Mononuclear cell (primary cell): ENCODE measurements around the gene DEPDC7. TPM values are rescaled to one million over a fixed set of nuclear protein-coding genes. Genes with fewer than 3 reads are reported as not detected.
"Not testable (repeated sequence)": the region's sequence is repeated elsewhere in the genome, so short reads cannot be mapped to it uniquely, and the experiment has no call there.

Source experiments
- H3K27me3 ChIP-seq: 2 replicates; pipeline ENCODE4 v1.6.0; 2011; ENCODE audit warnings: low read length, control low read depth; ENCODE audit not compliant: insufficient read depth
- H3K4me1 ChIP-seq: 2 replicates; pipeline ENCODE4 v1.5.1; 2011; ENCODE audit warnings: mild to moderate bottlenecking, low read length, control low read depth; ENCODE audit not compliant: insufficient read depth
- H3K4me3 ChIP-seq: 2 replicates; pipeline ENCODE4 v1.5.1; 2011; ENCODE audit warnings: mild to moderate bottlenecking, low read length, moderate library complexity
- H3K9me3 ChIP-seq: 2 replicates; pipeline ENCODE4 v1.5.1; 2011; ENCODE audit warnings: low read depth, mild to moderate bottlenecking, control low read depth, low read length
- total RNA-seq: library from RNA; depleted of rRNA; stranded (reverse); fragments of >200 nt; gene quantifications from one replicate; pipeline ENCODE4 v1.2.3, GENCODE V29; 2012

Gene DEPDC7
- total RNA-seq, 1 donor, result 1.6 TPM

GRCh38 chr11:33006010-33006409, 9.7 kb upstream of the DEPDC7 start:
- H3K9me3 ChIP-seq, result no peaks in the 10 kb centered on the region
- peaks cover 7% of the 10 kb centered on the region for H3K4me1 ChIP-seq
- H3K27me3 ChIP-seq, result no peaks in the 10 kb centered on the region
- H3K4me3 ChIP-seq, result no peak overlapping the region

DNA sequence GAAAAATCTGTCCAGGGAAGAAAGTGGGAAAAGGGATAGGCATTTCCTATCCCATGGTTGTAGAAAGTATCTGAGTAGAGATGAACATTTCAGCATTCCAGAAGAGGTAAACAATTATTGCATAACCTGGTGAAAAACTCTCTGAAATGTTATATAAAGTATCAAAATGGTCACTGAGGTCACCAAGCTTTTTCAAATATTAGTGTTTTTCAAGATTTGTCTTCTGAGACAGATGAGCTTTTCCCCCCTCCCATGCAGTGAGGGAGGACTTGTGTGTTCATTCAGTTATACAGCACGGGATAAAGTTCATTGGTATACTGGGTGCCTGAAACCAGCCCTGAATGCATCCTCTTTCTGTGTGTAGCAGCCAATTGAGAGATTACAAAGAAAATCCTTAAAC, 1.9 kb upstream of the DEPDC7 start:
- H3K4me3 ChIP-seq, result no peak overlapping the region
- no peaks in the 10 kb centered on the region for H3K9me3 ChIP-seq
- peaks cover 33% of the 10 kb centered on the region for H3K4me1 ChIP-seq
- peaks cover under 1% of the 10 kb centered on the region for H3K27me3 ChIP-seq

DNA sequence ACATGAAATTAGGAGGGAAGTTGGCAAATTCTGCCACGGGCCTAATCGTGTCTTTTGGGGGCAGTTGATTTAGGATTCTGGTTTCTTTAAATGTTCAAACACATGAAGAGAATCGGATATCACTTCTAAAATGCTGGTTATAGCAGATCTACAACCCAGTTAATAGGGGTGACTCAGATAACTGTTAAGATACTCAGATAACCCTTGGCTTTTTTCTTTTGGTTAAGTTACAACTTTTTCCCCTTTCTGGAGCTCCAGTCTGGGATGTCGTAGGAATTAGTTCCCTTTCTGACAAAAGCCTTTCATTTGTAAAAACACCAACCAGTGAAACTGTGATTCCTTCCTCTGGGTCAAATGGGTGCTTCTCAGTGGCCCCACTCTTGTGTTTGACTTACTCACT, 976 bp downstream of the DEPDC7 start:
- H3K4me1 ChIP-seq, result peaks cover 24% of the 10 kb centered on the region
- H3K27me3 ChIP-seq, result peaks cover 7% of the 10 kb centered on the region
- no peak overlapping the region for H3K4me3 ChIP-seq
- H3K9me3 ChIP-seq, result no peaks in the 10 kb centered on the region

DNA sequence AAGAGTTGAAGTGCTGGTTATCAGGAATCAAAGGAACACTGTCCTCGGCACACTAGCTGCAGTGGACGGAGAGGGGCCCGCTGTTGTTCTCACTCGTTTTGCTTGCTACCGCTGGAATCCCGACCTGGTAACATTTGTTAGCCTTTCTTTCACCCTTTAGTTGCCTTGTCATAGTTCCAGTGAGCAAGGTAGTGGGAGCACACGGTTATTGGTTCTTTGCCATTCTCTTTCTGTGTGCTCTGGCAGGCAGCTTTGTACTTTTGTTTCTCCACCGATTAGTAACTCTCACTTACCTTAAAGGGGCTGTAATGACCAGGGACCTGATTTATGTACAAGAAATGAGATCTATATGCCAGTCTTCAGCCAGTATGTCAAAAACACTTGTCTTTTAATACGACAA, 1.8 kb downstream of the DEPDC7 start:
- Histone ChIP-seq H3K9me3 (no peaks in the 10 kb centered on the region), H3K27me3 (peaks cover 7% of the 10 kb centered on the region), H3K4me3 (no peak overlapping the region), H3K4me1 (peaks cover 16% of the 10 kb centered on the region)

GRCh38 chr11:33017965-33018364, 2.3 kb downstream of the DEPDC7 start:
- no peaks in the 10 kb centered on the region for H3K9me3 ChIP-seq

GRCh38 chr11:33018840-33019239, 3.2 kb downstream of the DEPDC7 start:
- H3K4me3 ChIP-seq, result no peak overlapping the region
- peaks cover 7% of the 10 kb centered on the region for H3K27me3 ChIP-seq

More at GRCh38 chr11:33017965-33018364, 2.3 kb downstream of the DEPDC7 start:
- Histone ChIP-seq H3K27me3 (peaks cover 7% of the 10 kb centered on the region), H3K4me1 (peaks cover 14% of the 10 kb centered on the region), H3K4me3 (no peak overlapping the region)

DNA sequence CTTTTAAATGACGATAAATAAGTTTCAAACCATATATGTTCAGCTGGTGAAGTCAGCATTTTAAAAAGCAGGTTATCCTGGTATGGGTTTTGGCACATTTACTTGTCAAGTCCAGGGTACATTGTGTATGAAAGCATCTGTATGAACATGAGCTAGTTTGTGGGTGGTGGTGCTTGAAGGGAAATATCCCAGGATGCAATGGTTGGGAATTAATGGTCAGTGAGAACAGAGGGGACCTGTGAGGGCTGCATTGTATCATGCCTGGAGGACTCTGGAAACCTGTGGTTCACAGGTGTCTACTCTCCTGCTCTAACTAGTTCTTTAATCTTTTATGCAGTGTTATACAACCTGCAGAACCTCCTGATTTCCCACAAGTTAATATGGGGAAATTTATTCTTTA, 5.8 kb downstream of the DEPDC7 start:
- Histone ChIP-seq H3K9me3 (no peaks in the 10 kb centered on the region), H3K4me3 (no peak overlapping the region), H3K4me1 (peaks cover 3% of the 10 kb centered on the region), H3K27me3 (peaks cover 7% of the 10 kb centered on the region)

More at GRCh38 chr11:33018840-33019239, 3.2 kb downstream of the DEPDC7 start:
- Histone ChIP-seq H3K9me3 (no peaks in the 10 kb centered on the region), H3K4me1 (peaks cover 14% of the 10 kb centered on the region)

DNA sequence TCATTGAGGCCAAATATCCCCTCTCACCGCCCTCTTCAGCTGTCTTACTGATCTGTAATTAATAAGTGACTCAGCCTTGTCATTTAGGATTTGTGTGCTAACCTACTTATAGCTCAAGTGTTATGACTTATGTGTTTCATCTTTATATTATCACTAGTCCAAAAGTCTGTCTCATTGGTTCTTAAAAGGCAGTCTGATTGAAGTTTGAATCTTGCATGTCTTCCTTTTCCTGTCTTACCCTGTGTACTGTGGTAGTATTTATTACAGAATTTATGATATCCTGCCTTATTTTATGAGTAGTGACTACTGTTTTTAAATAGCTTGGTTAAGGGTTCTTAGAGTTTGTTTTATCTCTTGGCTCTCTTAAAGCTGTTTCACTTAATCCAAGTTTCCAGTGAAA, 6.3 kb downstream of the DEPDC7 start:
- Histone ChIP-seq H3K27me3 (peaks cover 7% of the 10 kb centered on the region), H3K9me3 (no peaks in the 10 kb centered on the region), H3K4me3 (no peak overlapping the region), H3K4me1 (no peaks in the 10 kb centered on the region)

DNA sequence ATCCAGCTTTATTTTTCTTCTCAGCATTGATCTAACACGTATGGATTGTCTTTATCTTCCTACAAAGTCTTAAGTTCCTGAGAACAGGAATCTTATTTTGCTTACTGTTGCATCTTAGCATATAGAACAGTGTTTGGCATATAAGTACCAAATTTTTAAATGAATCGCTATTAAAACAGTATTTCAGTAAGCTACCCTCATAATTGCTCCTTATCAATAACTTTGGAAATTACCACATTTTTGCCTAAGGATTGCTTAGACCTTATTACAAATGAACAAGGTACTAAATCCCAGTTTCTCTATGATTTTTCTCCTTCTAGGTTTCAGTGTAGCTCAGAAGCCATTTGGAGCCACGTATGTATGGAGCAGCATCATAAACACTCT, 9.7 kb downstream of the DEPDC7 start:
- no peaks in the 10 kb centered on the region for H3K27me3 ChIP-seq
- no peaks in the 10 kb centered on the region for H3K9me3 ChIP-seq
- H3K4me1 ChIP-seq, result no peaks in the 10 kb centered on the region
- H3K4me3 ChIP-seq, result no peak overlapping the region

- Histone ChIP-seq H3K9me3 (no peaks in the 10 kb centered on the region), H3K27me3 (no peaks in the 10 kb centered on the region), H3K4me1 (no peaks in the 10 kb centered on the region), H3K4me3 (no peak overlapping the region)
Measured at GRCh38 chr11:33027233-33027632, 11.6 kb downstream of the DEPDC7 start.

DNA sequence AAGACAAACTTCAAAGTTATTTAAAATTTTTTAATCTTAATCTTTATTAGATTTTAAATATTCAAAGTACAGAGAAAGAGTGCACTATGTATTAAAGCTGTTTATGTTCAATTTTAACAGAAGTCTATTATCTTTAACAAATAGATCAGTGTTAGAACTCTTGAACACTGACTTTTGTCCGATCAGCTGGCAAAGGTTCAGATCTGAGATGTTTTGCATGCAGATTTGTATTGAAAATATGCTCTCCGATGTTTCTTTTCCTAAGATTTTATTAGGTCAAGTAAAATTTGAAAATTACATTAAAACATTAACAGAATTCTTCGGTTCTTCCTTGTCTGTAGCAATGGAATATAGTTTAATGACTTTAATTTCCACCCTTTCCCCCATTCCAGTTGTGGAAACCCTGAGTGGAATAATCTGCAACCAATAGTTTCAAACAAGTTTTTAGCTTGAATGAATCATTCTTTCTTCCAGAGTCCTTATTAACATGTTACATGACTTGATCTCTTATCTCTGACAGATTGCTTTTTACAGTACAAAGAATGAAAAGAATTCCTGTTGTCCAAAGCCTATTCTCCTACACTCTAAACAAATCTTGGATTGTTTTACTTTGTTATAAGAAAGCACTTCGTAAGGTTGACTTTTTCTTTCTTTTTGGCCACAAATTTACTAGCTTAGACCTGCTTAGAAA, 12.3 kb downstream of the DEPDC7 start:
- no peak overlapping the region for H3K4me3 ChIP-seq
- no peaks in the 10 kb centered on the region for H3K9me3 ChIP-seq
- H3K27me3 ChIP-seq, result no peaks in the 10 kb centered on the region
- no peaks in the 10 kb centered on the region for H3K4me1 ChIP-seq

DNA sequence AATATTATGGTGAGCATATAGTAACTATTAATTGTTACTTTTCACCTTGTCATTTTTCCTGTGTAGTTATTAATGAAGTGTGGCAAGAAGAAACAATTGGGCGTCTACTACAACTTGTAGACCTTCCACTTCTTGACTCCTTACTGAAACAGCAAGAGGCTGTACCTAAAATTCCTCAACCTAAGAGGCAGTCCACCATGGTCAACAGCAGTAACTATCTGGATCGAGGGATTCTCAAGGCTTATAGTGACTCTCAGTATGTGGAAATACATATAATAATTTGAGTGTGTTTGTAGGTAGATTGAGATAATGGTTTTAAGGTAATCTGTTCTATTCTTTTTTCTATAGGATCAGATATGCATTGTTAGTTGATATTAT, 12.8 kb downstream of the DEPDC7 start:
- Histone ChIP-seq H3K4me3 (no peak overlapping the region), H3K4me1 (no peaks in the 10 kb centered on the region), H3K27me3 (no peaks in the 10 kb centered on the region), H3K9me3 (no peaks in the 10 kb centered on the region)

- not testable (repeated sequence) for H3K27me3 ChIP-seq, H3K4me1 ChIP-seq, H3K4me3 ChIP-seq, H3K9me3 ChIP-seq
Measured at GRCh38 chr11:33029218-33029617, 13.5 kb downstream of the DEPDC7 start.

GRCh38 chr11:33033493-33033892, 17.8 kb downstream of the DEPDC7 start:
- Histone ChIP-seq H3K4me1 (no peaks in the 10 kb centered on the region), H3K9me3 (no peaks in the 10 kb centered on the region), H3K4me3 (no peak overlapping the region), H3K27me3 (no peaks in the 10 kb centered on the region)

DNA sequence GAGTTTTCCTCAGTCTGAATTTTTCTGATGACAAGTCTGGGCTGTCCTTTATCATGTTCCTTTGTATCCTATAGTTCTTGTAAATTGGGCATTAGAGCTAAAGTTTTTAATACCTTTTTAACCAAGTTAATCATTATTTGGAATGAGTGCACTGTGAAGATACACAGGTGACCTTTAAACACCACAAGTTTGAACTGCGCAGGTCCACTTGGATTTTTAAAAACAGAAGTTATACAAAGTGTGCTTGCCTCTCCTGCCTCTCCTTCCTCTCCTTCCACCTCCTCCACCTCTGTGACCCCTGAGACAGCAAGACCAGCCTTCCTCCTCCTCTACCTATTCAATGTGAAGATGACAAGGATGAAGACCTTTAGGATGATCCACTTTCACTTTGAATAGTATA, 19.3 kb downstream of the DEPDC7 start:
- Histone ChIP-seq H3K4me1 (peaks cover 1% of the 10 kb centered on the region), H3K27me3 (no peaks in the 10 kb centered on the region), H3K9me3 (no peaks in the 10 kb centered on the region), H3K4me3 (no peak overlapping the region)

- Histone ChIP-seq H3K27me3 (no peaks in the 10 kb centered on the region), H3K4me1 (peaks cover 14% of the 10 kb centered on the region), H3K9me3 (no peaks in the 10 kb centered on the region), H3K4me3 (peak within 1 kb of the TSS; percentile 96)
Measured at GRCh38 chr11:33039274-33040032, 23.8 kb downstream of the DEPDC7 start, which contains the start of gene TCP11L1. Gene TCP11L1, plus strand, starts transcription at chr11:33039572. Its CDS starts 4,202 bp downstream, at chr11:33043774.
